H1 (cell line): ENCODE results near the gene MTX1. TPM values are rescaled to one million over a fixed set of nuclear protein-coding genes. Genes with fewer than 3 reads are reported as not detected.

Experiments
- CEBPB ChIP-seq: IDR thresholded peaks from 2 replicates; pipeline ENCODE4 v1.6.1; 2012; ENCODE audit warnings: low read depth, low read length
- EP300 ChIP-seq, 2 experiments: IDR thresholded peaks; 1 replicate in 1 of 2; 2 replicates in 1 of 2; pipeline ENCODE4 v1.6.1; 2011 to 2012; ENCODE audit warnings: low read depth in 2 of 2, low read length in 2 of 2, mild to moderate bottlenecking in 2 of 2, borderline replicate concordance in 1 of 2, inconsistent platforms in 1 of 2, moderate library complexity in 1 of 2
- FOSL1 ChIP-seq: IDR thresholded peaks from 2 replicates; pipeline ENCODE4 v1.6.1; 2011; ENCODE audit warnings: mild to moderate bottlenecking, low read depth, low read length, moderate library complexity; ENCODE audit not compliant: insufficient read depth
- HDAC2 ChIP-seq, 2 experiments: fragments of 300-600 bp in 1 of 2; sonication (generic) in 1 of 2; IDR thresholded peaks; 2 replicates each; pipeline ENCODE4 v1.6.1; 2011 to 2012; ENCODE audit warnings: low read depth in 2 of 2, low read length in 2 of 2, mild to moderate bottlenecking in 2 of 2, moderate library complexity in 2 of 2, borderline replicate concordance in 1 of 2, inconsistent platforms in 1 of 2
- HDAC6 ChIP-seq: IDR thresholded peaks from one replicate; pipeline ENCODE4 v1.7.1; 2012; ENCODE audit warnings: low read depth, mild to moderate bottlenecking, inconsistent platforms, low read length, moderate library complexity
- JUN ChIP-seq: IDR thresholded peaks from 2 replicates; pipeline ENCODE4 v1.6.1; 2011; ENCODE audit warnings: low read depth, mild to moderate bottlenecking, improper control_type of control experiment, low read length
- KDM1A ChIP-seq: fragments of 200-600, 300-600 bp; sonication (generic); IDR thresholded peaks from 2 replicates; pipeline ENCODE4 v1.7.1; 2016; ENCODE audit warnings: mild to moderate bottlenecking, low read length, borderline replicate concordance
- PHF8 ChIP-seq: fragments of 200-600 bp; sonication (generic); conservative IDR thresholded peaks from 2 replicates; pipeline ENCODE4 v1.7.1; 2012; ENCODE audit warnings: low read depth, mild to moderate bottlenecking, inconsistent platforms, low read length, moderate library complexity
- POU5F1 ChIP-seq: IDR thresholded peaks from 2 replicates; pipeline ENCODE4 v1.6.1; 2011; ENCODE audit warnings: low read depth, mild to moderate bottlenecking, low read length, moderate library complexity
- RFX5 ChIP-seq: IDR thresholded peaks from 2 replicates; pipeline ENCODE4 v1.6.1; 2011; ENCODE audit warnings: low read depth, low read length, improper control_type of control experiment, borderline replicate concordance
- RXRA ChIP-seq: IDR thresholded peaks from 2 replicates; pipeline ENCODE4 v1.6.1; 2011; ENCODE audit warnings: low read depth, mild to moderate bottlenecking, low read length, moderate library complexity; ENCODE audit not compliant: insufficient read depth
- SIN3A ChIP-seq, 2 experiments: IDR thresholded peaks in 1 of 2; conservative IDR thresholded peaks in 1 of 2; 2 replicates each; pipeline ENCODE4 v1.6.1; 2011 to 2012; ENCODE audit warnings: low read length in 2 of 2, improper control_type of control experiment in 1 of 2, low read depth in 1 of 2, mild to moderate bottlenecking in 1 of 2
- SIX5 ChIP-seq: IDR thresholded peaks from 2 replicates; pipeline ENCODE4 v1.6.1; 2011; ENCODE audit warnings: mild to moderate bottlenecking, low read depth, low read length
- SP4 ChIP-seq: IDR thresholded peaks from 2 replicates; pipeline ENCODE4 v1.6.1; 2012; ENCODE audit warnings: low read length, inconsistent platforms
- ZNF274 ChIP-seq: IDR thresholded peaks from 2 replicates; pipeline ENCODE4 v1.7.0; 2012; ENCODE audit warnings: low read length, borderline replicate concordance; ENCODE audit errors: extremely low read depth
- polyA plus RNA-seq, 7 experiments: library from polyadenylated mRNA; depleted of rRNA in 3 of 7; stranded (reverse) in 5 of 7; unstranded in 2 of 7; fragments of >200 nt in 5 of 7; fragments of 200-250 nt in 2 of 7; gene quantifications; 1 replicate in 5 of 7; 2 replicates in 1 of 7; 4 replicates in 1 of 7; pipeline versions ENCODE4 v1.2.1 to v1.2.3, GENCODE V29; 2011 to 2013; ENCODE audit warnings: missing spikeins in 2 of 7, mixed read lengths in 2 of 7
- total RNA-seq: library from RNA; stranded (reverse); fragmentation: NEBNext Ultra II Directional; extraction: Animal tissue kit (Norgen Biotek cat#: 25700); gene quantifications from 2 replicates; pipeline ENCODE4 v1.2.1, GENCODE V29; 2021
- TF ChIP-seq, protein P1 (sequence below): IDR thresholded peaks from 2 replicates; pipeline ENCODE4 v1.6.1; 2012; ENCODE audit warnings: inconsistent platforms
- TF ChIP-seq, protein P2 (sequence below): IDR thresholded peaks from 2 replicates; pipeline ENCODE4 v1.6.1; 2012; ENCODE audit warnings: low read length, inconsistent platforms
- TF ChIP-seq, protein P3 (sequence below): IDR thresholded peaks from 2 replicates; pipeline ENCODE4 v1.6.1; 2011; ENCODE audit warnings: low read depth, mild to moderate bottlenecking, low read length; ENCODE audit not compliant: insufficient read depth
- TF ChIP-seq, protein P4 (sequence below): IDR thresholded peaks from 2 replicates; pipeline ENCODE4 v1.6.1; 2011; ENCODE audit warnings: low read length, improper control_type of control experiment

Gene MTX1
- total and polyA plus RNA-seq, 2 of the 8 experiments (the other 6 are each of a cell fraction or from before 2014, with no cell fraction given): 47.9 to 131 TPM

DNA sequence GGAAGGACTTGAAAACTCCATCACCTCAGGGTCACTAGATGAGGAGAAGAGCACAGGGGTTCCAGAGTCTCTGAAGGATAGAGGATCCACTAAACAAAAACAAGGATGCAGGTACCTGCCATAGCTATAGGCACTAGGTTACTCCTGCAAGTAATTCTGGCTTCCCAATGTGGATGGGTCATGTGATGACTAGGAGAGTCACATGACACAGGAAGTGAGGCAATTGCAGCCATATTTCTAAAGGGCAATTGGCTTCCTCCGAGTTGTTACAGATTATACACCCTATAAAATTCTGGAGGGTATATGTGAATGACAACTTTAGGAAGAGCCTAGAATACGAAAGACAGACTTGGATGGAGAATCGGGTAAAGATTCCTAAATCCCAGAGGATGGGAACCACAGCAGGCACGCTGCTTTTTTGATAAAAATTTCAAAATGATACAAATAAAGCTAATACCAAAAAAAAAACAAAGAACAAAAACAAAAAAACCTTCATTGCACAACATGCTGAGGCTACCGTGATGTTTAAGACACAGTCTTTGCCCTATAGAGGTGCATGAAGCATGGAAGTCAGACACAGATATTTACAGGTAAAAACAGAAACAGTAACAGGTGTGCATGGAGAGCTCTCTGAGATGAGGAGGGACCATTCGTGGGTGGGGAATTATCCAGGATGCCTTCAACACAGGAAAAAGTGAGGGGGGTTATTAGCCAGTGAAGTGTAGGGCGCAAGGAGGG is 10.5 kb downstream of the MTX1 start (continued):
- TF ChIP-seq, protein P1, sequence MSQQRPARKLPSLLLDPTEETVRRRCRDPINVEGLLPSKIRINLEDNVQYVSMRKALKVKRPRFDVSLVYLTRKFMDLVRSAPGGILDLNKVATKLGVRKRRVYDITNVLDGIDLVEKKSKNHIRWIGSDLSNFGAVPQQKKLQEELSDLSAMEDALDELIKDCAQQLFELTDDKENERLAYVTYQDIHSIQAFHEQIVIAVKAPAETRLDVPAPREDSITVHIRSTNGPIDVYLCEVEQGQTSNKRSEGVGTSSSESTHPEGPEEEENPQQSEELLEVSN: no peak
- TF ChIP-seq, protein P2, sequence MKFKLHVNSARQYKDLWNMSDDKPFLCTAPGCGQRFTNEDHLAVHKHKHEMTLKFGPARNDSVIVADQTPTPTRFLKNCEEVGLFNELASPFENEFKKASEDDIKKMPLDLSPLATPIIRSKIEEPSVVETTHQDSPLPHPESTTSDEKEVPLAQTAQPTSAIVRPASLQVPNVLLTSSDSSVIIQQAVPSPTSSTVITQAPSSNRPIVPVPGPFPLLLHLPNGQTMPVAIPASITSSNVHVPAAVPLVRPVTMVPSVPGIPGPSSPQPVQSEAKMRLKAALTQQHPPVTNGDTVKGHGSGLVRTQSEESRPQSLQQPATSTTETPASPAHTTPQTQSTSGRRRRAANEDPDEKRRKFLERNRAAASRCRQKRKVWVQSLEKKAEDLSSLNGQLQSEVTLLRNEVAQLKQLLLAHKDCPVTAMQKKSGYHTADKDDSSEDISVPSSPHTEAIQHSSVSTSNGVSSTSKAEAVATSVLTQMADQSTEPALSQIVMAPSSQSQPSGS: no peak
- TF ChIP-seq RFX5 (no peak), HDAC6 (no peak), PHF8 (no peak), FOSL1 (no peak), KDM1A (no peak), SIX5 (peak; percentile 75), RXRA (no peak), POU5F1 (no peak), CEBPB (no peak), JUN (no peak), ZNF274 (no peak), EP300 (IDR thresholded peaks at IDR 0.05; ENCODE audit: borderline replicate concordance in 1 of 2, low read depth in 2 of 2, low read length in 2 of 2) (peak in 1 of 2 experiments; percentile 61; a peak in 1 of 3 replicates), HDAC2 (IDR thresholded peaks at IDR 0.05; ENCODE audit: borderline replicate concordance in 1 of 2, low read depth in 2 of 2, low read length in 2 of 2) (no peak), SP4 (peak; percentile 99), SIN3A (conservative IDR thresholded peaks at IDR 0.05 in 1 of 2, IDR thresholded peaks at IDR 0.05 in 1 of 2; ENCODE audit: low read depth in 1 of 2, low read length in 2 of 2) (peak; percentile 96 to 98; a peak in 3 of 4 replicates)
- TF ChIP-seq, protein P3, sequence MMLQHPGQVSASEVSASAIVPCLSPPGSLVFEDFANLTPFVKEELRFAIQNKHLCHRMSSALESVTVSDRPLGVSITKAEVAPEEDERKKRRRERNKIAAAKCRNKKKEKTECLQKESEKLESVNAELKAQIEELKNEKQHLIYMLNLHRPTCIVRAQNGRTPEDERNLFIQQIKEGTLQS: peak; percentile 99
- TF ChIP-seq, protein P4, sequence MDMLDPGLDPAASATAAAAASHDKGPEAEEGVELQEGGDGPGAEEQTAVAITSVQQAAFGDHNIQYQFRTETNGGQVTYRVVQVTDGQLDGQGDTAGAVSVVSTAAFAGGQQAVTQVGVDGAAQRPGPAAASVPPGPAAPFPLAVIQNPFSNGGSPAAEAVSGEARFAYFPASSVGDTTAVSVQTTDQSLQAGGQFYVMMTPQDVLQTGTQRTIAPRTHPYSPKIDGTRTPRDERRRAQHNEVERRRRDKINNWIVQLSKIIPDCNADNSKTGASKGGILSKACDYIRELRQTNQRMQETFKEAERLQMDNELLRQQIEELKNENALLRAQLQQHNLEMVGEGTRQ: peak; percentile 99
